GM10266 (cell line): ENCODE results near the gene CAT.

Source experiments
- DNase-seq: peaks from one replicate; pipeline ENCODE4 v3.0.0; 2012; ENCODE audit errors: extremely low spot score
- CTCF ChIP-seq: IDR thresholded peaks from 2 replicates; pipeline ENCODE4 v1.5.1; 2012; ENCODE audit warnings: mild to moderate bottlenecking, low read depth; ENCODE audit not compliant: control insufficient read depth, insufficient read depth; ENCODE audit errors: missing control alignments

Gene CAT

GRCh38 chr11:34459507-34460162 lies 20.9 kb downstream of the CAT start:
- DNase-seq, result no peak
- TF ChIP-seq CTCF, result no peak

- DNase-seq, result no peak
- no peak for TF ChIP-seq CTCF
These were observed 21.5 kb downstream of the CAT start for GRCh38 chr11:34460278-34460677.

- TF ChIP-seq CTCF, result no peak
- DNase-seq, result no peak
These were observed 22.5 kb downstream of the CAT start for GRCh38 chr11:34461215-34461614.

GRCh38 chr11:34464591-34465051 lies 25.9 kb downstream of the CAT start:
- DNase-seq, result no peak
- TF ChIP-seq CTCF, result peak; percentile 2

GRCh38 chr11:34466802-34467488 lies 28.2 kb downstream of the CAT start:
- TF ChIP-seq CTCF, result no peak
- no peak for DNase-seq

- DNase-seq, result peak; percentile 27
These were observed 29.6 kb downstream of the CAT start for GRCh38 chr11:34468209-34468841.

More at GRCh38 chr11:34468209-34468841, 29.6 kb downstream of the CAT start:
- peak; percentile 52 for TF ChIP-seq CTCF
